Lung (tissue), 12 donors: ENCODE data around the gene ITFG2. TPM values are rescaled to one million over a fixed set of nuclear protein-coding genes. Genes with fewer than 3 reads are reported as not detected.
A peak's percentile ranks its signal among the peaks of the same experiment; 100 is the strongest.

Experiments used
- ATAC-seq: fragments of 200-7000 bp; cut with Tn5 transposase; one replicate; pipeline ENCODE4 v1.9.1; 2020; ENCODE audit warnings: moderate number of reproducible peaks; ENCODE audit not compliant: insufficient read depth, low FRiP score
- DNase-seq, 3 donors: peaks; one replicate each; pipeline ENCODE4 v3.0.0-alpha.2; 2013 to 2017
- H3K27ac ChIP-seq, 2 donors: one replicate each; pipeline ENCODE4 v1.5.1; 2013; ENCODE audit warnings: mild to moderate bottlenecking in 2 of 2, moderate library complexity in 2 of 2, control low read depth in 1 of 2, inconsistent platforms in 1 of 2, low read depth in 1 of 2, low read length in 1 of 2
- H3K27me3 ChIP-seq, 3 donors: one replicate each; pipeline ENCODE4 v1.5.1; 2013; ENCODE audit warnings: low read length in 2 of 3; ENCODE audit not compliant: control insufficient read depth in 3 of 3, insufficient read depth in 3 of 3
- H3K36me3 ChIP-seq, 4 donors: one replicate each; pipeline ENCODE4 v1.5.1; 2013; ENCODE audit warnings: low read length in 4 of 4, mild to moderate bottlenecking in 1 of 4, moderate library complexity in 1 of 4; ENCODE audit not compliant: control insufficient read depth in 4 of 4, insufficient read depth in 4 of 4
- H3K4me1 ChIP-seq, 5 donors: one replicate each; pipeline ENCODE4 v1.5.1; 2013; ENCODE audit warnings: low read length in 5 of 5, mild to moderate bottlenecking in 2 of 5, moderate library complexity in 1 of 5; ENCODE audit not compliant: control insufficient read depth in 5 of 5, insufficient read depth in 5 of 5
- H3K4me3 ChIP-seq: one replicate; pipeline ENCODE4 v1.5.1; 2013; ENCODE audit warnings: mild to moderate bottlenecking, control low read depth, moderate library complexity
- H3K9ac ChIP-seq, 2 donors: one replicate each; pipeline ENCODE4 v1.5.1; 2013; ENCODE audit warnings: low read length in 2 of 2, control low read depth in 1 of 2; ENCODE audit not compliant: insufficient read depth in 1 of 2
- H3K9me3 ChIP-seq, 4 donors: one replicate each; pipeline ENCODE4 v1.5.1; 2013; ENCODE audit warnings: low read length in 3 of 4, mild to moderate bottlenecking in 1 of 4, moderate library complexity in 1 of 4; ENCODE audit not compliant: control insufficient read depth in 4 of 4, insufficient read depth in 3 of 4
- CTCF ChIP-seq: IDR thresholded peaks from 2 replicates; pipeline ENCODE4 v1.5.1; 2012; ENCODE audit warnings: mild to moderate bottlenecking; ENCODE audit errors: control extremely low read depth, extremely low read depth
- WGBS, 2 donors: extraction: QIAGEN DNeasy Blood & Tissue Kit; methylation state at CpG; one replicate each; pipeline ENCODE4 v1.1.7; 2013; 5-methylcytosine and 5-hydroxymethylcytosine counted together
- polyA plus RNA-seq, 2 donors: library from polyadenylated mRNA; stranded (reverse); fragments of 200-250 nt; gene quantifications; one replicate each; pipeline ENCODE4 v1.2.1, GENCODE V29; 2013
- total RNA-seq, 2 donors: library from RNA; depleted of rRNA in 1 of 2; stranded (reverse); fragments of >200 nt in 1 of 2; gene quantifications; one replicate each; pipeline ENCODE4 v1.2.1, GENCODE V29; 2014 to 2021
- donor health status: control.
- donor health status: control.
- donor health status: Bipolar disorder and iron deficiency.
- donor health status: healthy.
- donor health status: DM: yes; HTN: yes; CAD: no.

The ITFG2 gene
- total and polyA plus RNA-seq, 4 donors = 22.6 to 43.0 (median 32.7) TPM

GRCh38 chr12:2800046-2800570 is 12.4 kb upstream of the ITFG2 start:
- Histone ChIP-seq H3K9me3 (no peaks in the 10 kb centered on the region), H3K27me3 (no peaks in the 10 kb centered on the region), H3K4me3 (no peak overlapping the region), H3K27ac (no peak overlapping the region), H3K4me1 (peaks cover 0 to 19% (median 9%) of the 10 kb centered on the region in 5 donors), H3K36me3 (peaks cover 38 to 63% (median 51%) of the 10 kb centered on the region in 4 donors), H3K9ac (no peak overlapping the region)
- DNase-seq = no peak
- 85 to 89% methylated on average over 3 of the region's 3 CpGs for WGBS, 2 donors
- no peak for ATAC-seq
- no peak for TF ChIP-seq CTCF

GRCh38 chr12:2801044-2801783 is 11.3 kb upstream of the ITFG2 start:
- 74 to 81% methylated on average over 16 of the region's 16 CpGs for WGBS, 2 donors
- peaks cover 38 to 63% (median 55%) of the 10 kb centered on the region in 4 donors for H3K36me3 ChIP-seq
- no peaks in the 10 kb centered on the region for H3K27me3 ChIP-seq
- no peak overlapping the region for H3K9ac ChIP-seq
- H3K9me3 ChIP-seq = no peaks in the 10 kb centered on the region
- DNase-seq (no peak), ATAC-seq (no peak)
- TF ChIP-seq CTCF = no peak
- peaks cover 0 to 16% (median 10%) of the 10 kb centered on the region in 5 donors for H3K4me1 ChIP-seq
- H3K4me3 ChIP-seq = no peak overlapping the region
- no peak overlapping the region for H3K27ac ChIP-seq

GRCh38 chr12:2803635-2804392 is 8.7 kb upstream of the ITFG2 start:
- H3K27ac ChIP-seq = peak overlapping the region in 1 of 2 donors; percentile 7
- H3K9ac ChIP-seq = no peak overlapping the region
- no peak for DNase-seq
- H3K27me3 ChIP-seq = no peaks in the 10 kb centered on the region
- peaks cover 35 to 53% (median 44%) of the 10 kb centered on the region in 4 donors for H3K36me3 ChIP-seq
- 81 to 82% methylated on average over 7 of the region's 7 CpGs for WGBS, 2 donors
- TF ChIP-seq CTCF = no peak
- ATAC-seq = no peak
- peaks cover 0 to 7% (median 0%) of the 10 kb centered on the region in 5 donors for H3K4me1 ChIP-seq
- H3K9me3 ChIP-seq = no peaks in the 10 kb centered on the region
- no peak overlapping the region for H3K4me3 ChIP-seq
